HG02840 (cell line): Measurements from ENCODE around the gene UBL3.
A peak's percentile ranks its signal among the peaks of the same experiment; 100 is the strongest.

Experiments used
- ATAC-seq: cut with Tn5 transposase; IDR thresholded peaks from one replicate; pipeline ENCODE4 v1.9.1; 2021; ENCODE audit warnings: mild to moderate bottlenecking, moderate library complexity, moderate number of reproducible peaks; ENCODE audit not compliant: unreplicated experiment, low FRiP score

Gene UBL3

GRCh38 chr13:29761815-29762214 is 88.6 kb downstream of the UBL3 start:
- no peak for ATAC-seq

GRCh38 chr13:29761160-29761559 is 89.3 kb downstream of the UBL3 start:
- ATAC-seq, result no peak

GRCh38 chr13:29760544-29760943 is 89.9 kb downstream of the UBL3 start:
- no peak for ATAC-seq

- ATAC-seq, result peak; percentile 87
Measured at GRCh38 chr13:29758531-29759114, 91.8 kb downstream of the UBL3 start.

- ATAC-seq, result no peak
Measured at GRCh38 chr13:29756506-29756905, 93.9 kb downstream of the UBL3 start.

GRCh38 chr13:29754473-29754806 is 96.0 kb downstream of the UBL3 start:
- no peak for ATAC-seq

- ATAC-seq, result no peak
Measured at GRCh38 chr13:29753618-29754472, 96.6 kb downstream of the UBL3 start.

- ATAC-seq, result no peak
Measured at GRCh38 chr13:29752175-29752574, 98.2 kb downstream of the UBL3 start.

- ATAC-seq, result no peak
Measured at GRCh38 chr13:29750183-29750530, 100.3 kb downstream of the UBL3 start.

GRCh38 chr13:29749401-29750182 is 100.8 kb downstream of the UBL3 start:
- no peak for ATAC-seq

GRCh38 chr13:29748097-29748496 is 102.3 kb downstream of the UBL3 start:
- ATAC-seq, result no peak

- no peak for ATAC-seq
Measured at GRCh38 chr13:29746148-29746677, 104.2 kb downstream of the UBL3 start.

GRCh38 chr13:29745704-29746103 is 104.7 kb downstream of the UBL3 start:
- no peak for ATAC-seq

- ATAC-seq, result no peak
Measured at GRCh38 chr13:29743201-29743786, 107.1 kb downstream of the UBL3 start.

GRCh38 chr13:29740961-29741360 is 109.5 kb downstream of the UBL3 start:
- no peak for ATAC-seq

GRCh38 chr13:29737061-29737460 is 113.4 kb downstream of the UBL3 start:
- no peak for ATAC-seq

- no peak for ATAC-seq
Measured at GRCh38 chr13:29733147-29733611, 117.2 kb downstream of the UBL3 start.

GRCh38 chr13:29730253-29730652 is 120.2 kb downstream of the UBL3 start:
- ATAC-seq, result no peak

- no peak for ATAC-seq
Measured at GRCh38 chr13:29722415-29722814, 128.0 kb downstream of the UBL3 start.

GRCh38 chr13:29721766-29722165 is 128.7 kb downstream of the UBL3 start:
- no peak for ATAC-seq

GRCh38 chr13:29718694-29719093 is 131.7 kb downstream of the UBL3 start:
- ATAC-seq, result no peak
